OCI-LY1 (cell line): ENCODE measurements around the gene SLC13A1.

ENCODE experiments used
- H2AFZ ChIP-seq: fragments of 200-600 bp; sonication (generic), shearing (Covaris generic); 2 replicates; pipeline ENCODE4 v1.6.0; 2014; ENCODE audit warnings: antibody characterized with exemption, mild to moderate bottlenecking, low read length
- H3F3A ChIP-seq: fragments of 200-600 bp; sonication (generic), shearing (Covaris generic); 2 replicates; pipeline ENCODE4 v1.6.0; 2014; ENCODE audit warnings: mild to moderate bottlenecking, antibody characterized with exemption, low read length, moderate library complexity; ENCODE audit not compliant: insufficient read depth
- H3K27ac ChIP-seq: fragments of 200-600 bp; sonication (generic); 2 replicates; pipeline ENCODE4 v1.5.1; 2014; ENCODE audit warnings: low read length, mixed run types, mild to moderate bottlenecking, low read depth; ENCODE audit not compliant: poor library complexity, severe bottlenecking
- H3K27me3 ChIP-seq: fragments of 200-600 bp; sonication (generic); 2 replicates; pipeline ENCODE4 v1.6.0; 2014; ENCODE audit warnings: antibody characterized with exemption, mild to moderate bottlenecking, low read length, moderate library complexity; ENCODE audit not compliant: insufficient read depth
- H3K36me3 ChIP-seq: fragments of 200-600 bp; sonication (generic); 2 replicates; pipeline ENCODE4 v1.6.1; 2014; ENCODE audit warnings: mild to moderate bottlenecking, antibody characterized with exemption, low read length, moderate library complexity, mixed read lengths; ENCODE audit not compliant: insufficient read depth
- H3K4me1 ChIP-seq: fragments of 200-600 bp; sonication (generic); 2 replicates; pipeline ENCODE4 v1.5.1; 2014; ENCODE audit warnings: mild to moderate bottlenecking, low read length, moderate library complexity; ENCODE audit not compliant: insufficient read depth, severe bottlenecking
- H3K4me2 ChIP-seq: fragments of 200-600 bp; sonication (generic), shearing (Covaris generic); 2 replicates; pipeline ENCODE4 v1.6.1; 2014; ENCODE audit warnings: low read length
- H3K4me3 ChIP-seq: fragments of 200-600 bp; sonication (generic); 2 replicates; pipeline ENCODE4 v1.5.1; 2014; ENCODE audit warnings: low read length, low read depth, mild to moderate bottlenecking, mixed read lengths; ENCODE audit not compliant: poor library complexity, severe bottlenecking
- H3K79me2 ChIP-seq: fragments of 200-600 bp; shearing (Covaris generic); 2 replicates; pipeline ENCODE4 v1.6.1; 2016; ENCODE audit warnings: mixed run types, low read length, mixed read lengths; ENCODE audit not compliant: insufficient read depth
- H3K9ac ChIP-seq: fragments of 200-600 bp; sonication (generic), shearing (Covaris generic); 2 replicates; pipeline ENCODE4 v1.6.1; 2014; ENCODE audit warnings: mild to moderate bottlenecking, low read length, mixed read lengths
- H3K9me2 ChIP-seq: fragments of 200-600 bp; sonication (generic), shearing (Covaris generic); 2 replicates; pipeline ENCODE4 v1.6.1; 2014; ENCODE audit warnings: low read depth, mild to moderate bottlenecking, low read length, mixed read lengths
- H3K9me3 ChIP-seq: fragments of 200-600 bp; shearing (Covaris generic); 2 replicates; pipeline ENCODE4 v1.6.1; 2014; ENCODE audit warnings: low read length, mixed read lengths
- H4K20me1 ChIP-seq: fragments of 200-600 bp; sonication (generic), shearing (Covaris generic); 2 replicates; pipeline ENCODE4 v1.6.0; 2016; ENCODE audit warnings: mild to moderate bottlenecking, low read length; ENCODE audit not compliant: insufficient read depth
- CTCF ChIP-seq: fragments of 200-600 bp; sonication (generic), shearing (Covaris generic); IDR thresholded peaks from 2 replicates; pipeline ENCODE4 v1.5.1; 2017; ENCODE audit warnings: mild to moderate bottlenecking, antibody characterized with exemption, low read length, moderate library complexity, mixed read lengths
- EZH2 ChIP-seq: fragments of 200-600 bp; sonication (generic), shearing (Covaris generic); IDR thresholded peaks from 2 replicates; pipeline ENCODE4 v1.8.0; 2017; ENCODE audit warnings: borderline replicate concordance, mixed run types, mild to moderate bottlenecking, antibody characterized with exemption, low read length, moderate library complexity, mixed read lengths

SLC13A1 gene

GRCh38 chr7:123075838-123076467 lies 123.8 kb downstream of the SLC13A1 start:
- Histone ChIP-seq H2AFZ (no peak overlapping the region), H3K27me3 (no peaks in the 10 kb centered on the region), H3K36me3 (no peaks in the 10 kb centered on the region), H3F3A (no peaks in the 10 kb centered on the region), H3K4me3 (no peak overlapping the region), H3K79me2 (no peaks in the 10 kb centered on the region), H4K20me1 (no peaks in the 10 kb centered on the region), H3K9me3 (no peaks in the 10 kb centered on the region), H3K4me2 (no peak overlapping the region), H3K27ac (no peak overlapping the region), H3K4me1 (no peaks in the 10 kb centered on the region), H3K9me2 (no peaks in the 10 kb centered on the region), H3K9ac (no peak overlapping the region)
- TF ChIP-seq CTCF (no peak), EZH2 (no peak)

GRCh38 chr7:123070702-123071286 lies 129.0 kb downstream of the SLC13A1 start:
- no peak overlapping the region for H3K4me2 ChIP-seq
- H2AFZ ChIP-seq = no peak overlapping the region
- H3K4me3 ChIP-seq = no peak overlapping the region
- no peaks in the 10 kb centered on the region for H3F3A ChIP-seq
- no peaks in the 10 kb centered on the region for H3K27me3 ChIP-seq
- no peak overlapping the region for H3K9ac ChIP-seq
- no peaks in the 10 kb centered on the region for H3K4me1 ChIP-seq
- no peaks in the 10 kb centered on the region for H3K9me3 ChIP-seq
- H4K20me1 ChIP-seq = no peaks in the 10 kb centered on the region
- no peak overlapping the region for H3K27ac ChIP-seq
- H3K36me3 ChIP-seq = no peaks in the 10 kb centered on the region
- H3K79me2 ChIP-seq = no peaks in the 10 kb centered on the region
- peak; percentile 97 for TF ChIP-seq CTCF
- no peak for TF ChIP-seq EZH2
- no peaks in the 10 kb centered on the region for H3K9me2 ChIP-seq

GRCh38 chr7:123067814-123068213 lies 132.0 kb downstream of the SLC13A1 start:
- Histone ChIP-seq H3K9me2 (no peaks in the 10 kb centered on the region), H2AFZ (no peak overlapping the region), H4K20me1 (no peaks in the 10 kb centered on the region), H3K9me3 (no peaks in the 10 kb centered on the region), H3K4me1 (no peaks in the 10 kb centered on the region), H3K27ac (no peak overlapping the region), H3K27me3 (no peaks in the 10 kb centered on the region), H3K4me3 (no peak overlapping the region), H3K9ac (no peak overlapping the region), H3K4me2 (no peak overlapping the region), H3K36me3 (no peaks in the 10 kb centered on the region), H3F3A (no peaks in the 10 kb centered on the region), H3K79me2 (no peaks in the 10 kb centered on the region)
- TF ChIP-seq CTCF (no peak), EZH2 (no peak)
